HT1080 (cell line): ENCODE measurements around the gene ATP7A. TPM values are rescaled to one million over a fixed set of nuclear protein-coding genes. Genes with fewer than 3 reads are reported as not detected.

Experiments used
- small RNA-seq: library from RNA; depleted of rRNA; stranded (forward); fragments of <200 nt; gene quantifications from one replicate; pipeline ENCODE3, GENCODE V24; 2014
- total RNA-seq: library from RNA; depleted of rRNA; stranded (reverse); fragments of >200 nt; shearing (Covaris generic); gene quantifications from 2 replicates; pipeline ENCODE4 v1.2.3, GENCODE V29; 2014; rRNA removed

Gene ATP7A
- total RNA-seq, 1 experiment from 2014 or later, result 3.1 TPM

Small RNA genes lying within 50 kb of the gene (small RNA-seq; reads per million reads assigned to genes)
- not detected for gene RN7SL460P

Other genes starting within 250 kb of the ATP7A start
- gene ATRX, start 124.5 kb upstream of the ATP7A start, total RNA-seq, result 27.5 and 41.2 TPM in 2 replicates
- gene MAGT1, start 15.3 kb upstream of the ATP7A start, total RNA-seq, result 39.4 and 49.4 TPM in 2 replicates
- 382 and 476 TPM in 2 replicates for gene COX7B, start 11.2 kb upstream of the ATP7A start, total RNA-seq
- 0.84 and 1.4 TPM in 2 replicates for gene PGAM4, start 58.9 kb downstream of the ATP7A start, total RNA-seq
- 365 and 374 TPM in 2 replicates for gene PGK1, start 193.6 kb downstream of the ATP7A start, total RNA-seq
- gene TAF9B, start 229.0 kb downstream of the ATP7A start, total RNA-seq, result 17.8 and 22.0 TPM in 2 replicates